LNCaP clone FGC (cell line): Measurements from ENCODE around the gene CFLAR.

Source experiments
- DNase-seq: peaks from one replicate; pipeline ENCODE4 v3.0.0-alpha.2; 2011; ENCODE audit warnings: low read depth
- H3K4me3 ChIP-seq: 2 replicates; pipeline ENCODE4 v1.5.1; 2011; ENCODE audit warnings: mild to moderate bottlenecking, low read depth, low read length, control low read depth
- TF ChIP-seq, protein P1 (sequence below): IDR thresholded peaks from 2 replicates; pipeline ENCODE4 v1.5.1; 2012; ENCODE audit warnings: mild to moderate bottlenecking; ENCODE audit not compliant: control insufficient read depth, insufficient read depth; ENCODE audit errors: extremely low read depth

The CFLAR gene

DNA sequence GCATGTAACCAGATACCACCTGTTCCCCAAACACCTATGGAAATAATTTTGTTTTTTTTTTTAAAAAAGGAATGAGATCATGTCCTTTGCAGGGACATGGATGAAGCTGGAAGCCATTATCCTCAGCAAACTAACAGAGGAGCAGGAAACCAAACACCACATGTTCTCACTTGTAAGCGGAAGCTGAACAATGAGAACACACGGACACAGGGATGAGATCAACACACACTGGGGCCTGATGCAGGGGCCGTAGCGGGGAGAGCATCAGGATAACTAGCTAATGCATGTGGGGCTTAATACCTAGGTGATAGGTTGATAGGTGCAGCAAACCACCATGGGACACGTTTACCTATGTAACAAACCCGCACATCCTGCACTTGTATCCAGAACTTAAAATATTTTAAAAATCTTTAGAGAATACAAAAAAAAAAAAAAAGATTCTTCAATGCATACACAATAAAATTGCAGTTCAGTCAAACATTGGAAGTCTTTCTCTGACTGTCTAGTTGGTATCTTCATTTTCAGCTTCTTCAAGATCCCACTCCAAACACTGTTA, 55.4 kb downstream of the CFLAR start:
- DNase-seq: no peak
- H3K4me3 ChIP-seq: no peak overlapping the region
- TF ChIP-seq, protein P1, sequence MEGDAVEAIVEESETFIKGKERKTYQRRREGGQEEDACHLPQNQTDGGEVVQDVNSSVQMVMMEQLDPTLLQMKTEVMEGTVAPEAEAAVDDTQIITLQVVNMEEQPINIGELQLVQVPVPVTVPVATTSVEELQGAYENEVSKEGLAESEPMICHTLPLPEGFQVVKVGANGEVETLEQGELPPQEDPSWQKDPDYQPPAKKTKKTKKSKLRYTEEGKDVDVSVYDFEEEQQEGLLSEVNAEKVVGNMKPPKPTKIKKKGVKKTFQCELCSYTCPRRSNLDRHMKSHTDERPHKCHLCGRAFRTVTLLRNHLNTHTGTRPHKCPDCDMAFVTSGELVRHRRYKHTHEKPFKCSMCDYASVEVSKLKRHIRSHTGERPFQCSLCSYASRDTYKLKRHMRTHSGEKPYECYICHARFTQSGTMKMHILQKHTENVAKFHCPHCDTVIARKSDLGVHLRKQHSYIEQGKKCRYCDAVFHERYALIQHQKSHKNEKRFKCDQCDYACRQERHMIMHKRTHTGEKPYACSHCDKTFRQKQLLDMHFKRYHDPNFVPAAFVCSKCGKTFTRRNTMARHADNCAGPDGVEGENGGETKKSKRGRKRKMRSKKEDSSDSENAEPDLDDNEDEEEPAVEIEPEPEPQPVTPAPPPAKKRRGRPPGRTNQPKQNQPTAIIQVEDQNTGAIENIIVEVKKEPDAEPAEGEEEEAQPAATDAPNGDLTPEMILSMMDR: no peak

DNA sequence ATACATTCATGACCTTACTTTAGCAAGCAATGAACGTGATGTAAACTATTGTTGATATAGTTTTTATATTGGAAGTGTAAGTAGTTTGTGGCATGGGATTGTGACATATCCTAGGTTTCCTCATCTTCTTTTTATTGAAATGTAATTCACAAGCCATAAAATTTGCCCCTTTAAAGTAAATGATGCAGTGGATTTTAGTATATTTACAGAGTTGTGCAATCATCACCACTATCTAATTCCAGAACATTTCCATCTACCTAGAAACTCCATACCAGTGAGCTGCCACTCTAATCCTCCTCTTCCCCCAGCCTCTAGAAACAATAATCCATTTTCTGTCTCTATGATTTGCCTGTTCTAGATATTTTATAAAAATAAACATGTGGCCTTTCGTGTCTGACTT, 56.3 kb downstream of the CFLAR start:
- no peak for DNase-seq
- no peak overlapping the region for H3K4me3 ChIP-seq
- TF ChIP-seq, protein P1: no peak

DNA sequence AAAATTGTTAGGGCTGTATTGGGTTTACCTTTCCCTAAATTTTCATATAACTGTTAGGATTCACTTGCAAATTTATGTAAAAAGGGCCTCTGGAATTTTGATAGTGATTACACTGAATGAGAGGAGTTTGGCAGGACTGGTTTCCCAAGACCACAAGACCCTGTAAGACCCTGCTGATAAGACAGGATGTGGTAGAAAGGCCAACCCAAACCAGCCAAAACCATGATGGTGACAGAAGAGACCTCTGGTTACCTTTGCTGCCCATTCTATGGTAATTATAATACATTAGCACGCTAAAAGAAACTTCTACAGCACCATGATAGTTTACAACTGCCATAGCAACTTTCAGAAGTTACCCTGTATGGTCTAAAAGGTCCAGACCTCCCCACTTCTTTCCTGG, 58.7 kb downstream of the CFLAR start:
- H3K4me3 ChIP-seq: no peak overlapping the region
- no peak for DNase-seq
- TF ChIP-seq, protein P1: no peak

DNA sequence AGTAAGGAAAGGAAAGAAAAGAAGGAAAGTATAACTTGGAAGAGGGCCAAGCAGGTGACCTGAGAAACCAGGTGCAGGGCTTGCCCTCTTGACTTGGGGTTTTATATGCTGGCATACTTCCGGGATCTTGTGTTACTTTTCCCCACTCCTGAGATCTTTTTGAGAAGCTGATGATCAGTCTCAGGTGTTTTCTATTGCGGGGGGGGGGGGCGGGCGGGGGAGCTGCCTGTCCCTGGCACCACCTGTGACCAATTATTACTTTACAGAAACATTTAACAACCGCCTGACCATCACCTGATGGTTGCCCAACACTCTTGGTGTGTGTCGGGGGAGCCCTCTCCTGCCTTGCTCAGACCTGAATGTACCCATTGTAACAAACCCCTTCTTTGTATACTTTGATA, 60.1 kb downstream of the CFLAR start:
- H3K4me3 ChIP-seq: no peak overlapping the region
- no peak for DNase-seq
- TF ChIP-seq, protein P1: no peak

DNA sequence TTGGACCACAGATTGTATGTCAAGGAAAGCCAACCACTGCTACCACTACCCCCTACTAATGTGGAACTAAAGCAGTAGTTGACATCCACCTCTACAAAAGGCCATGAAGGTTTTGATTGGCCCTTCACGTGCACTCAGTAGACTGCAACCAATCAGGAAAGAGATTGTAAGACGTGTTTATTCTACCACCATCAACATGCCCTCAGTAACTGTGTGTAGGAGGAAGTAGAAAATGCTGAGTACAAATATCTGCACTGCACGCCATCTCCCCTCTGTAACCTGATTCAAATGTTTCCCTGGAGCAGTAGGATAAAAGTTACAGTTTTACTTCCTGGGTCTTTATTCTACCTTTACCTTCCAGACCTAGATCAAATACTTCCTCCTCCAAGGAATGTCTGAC, 64.0 kb downstream of the CFLAR start:
- no peak overlapping the region for H3K4me3 ChIP-seq
- DNase-seq: no peak
- TF ChIP-seq, protein P1: no peak

DNA sequence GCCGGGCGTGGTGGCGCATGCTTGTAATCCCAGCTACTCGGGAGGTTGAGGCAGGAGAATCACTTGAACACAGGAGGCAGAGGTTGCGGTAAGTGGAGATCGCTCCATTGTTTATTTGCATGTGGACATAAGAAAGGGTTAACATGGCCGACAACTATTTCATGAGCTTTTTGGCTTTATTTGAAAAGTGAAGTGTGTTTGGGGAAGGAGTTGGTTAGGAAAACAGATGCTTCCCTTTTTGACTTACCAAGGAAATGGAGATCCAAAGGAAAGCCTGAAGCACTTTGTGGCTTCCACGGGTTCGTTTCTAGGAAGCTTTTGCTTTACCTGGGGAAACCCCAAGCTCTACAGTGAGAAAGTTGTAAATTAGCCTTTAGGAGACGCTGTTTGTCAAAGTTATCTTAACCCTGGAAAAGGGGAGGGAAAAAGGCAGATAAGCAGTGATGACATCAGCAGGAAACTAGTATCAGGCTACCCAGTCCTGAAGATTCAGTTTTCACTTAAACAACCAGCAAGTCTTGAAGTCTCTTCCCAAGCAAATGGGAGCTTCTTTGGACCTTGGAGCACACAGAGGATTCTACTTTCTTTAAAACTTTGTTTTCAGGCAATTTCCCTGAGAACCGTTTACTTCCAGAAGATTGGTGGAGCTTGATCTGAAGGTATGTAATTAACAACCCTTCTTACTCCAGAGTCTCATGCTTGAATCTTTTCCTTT, 66.8 kb downstream of the CFLAR start, which contains the start of gene CASP10:
CASP10 (plus strand) TSS at position 492 of the 715 bp plus-strand sequence. CDS start 2,637 bp downstream, outside the sequence.
- DNase-seq: peak; percentile 38
- TF ChIP-seq, protein P1: no peak
- peak within 1 kb of the TSS; percentile 38 for H3K4me3 ChIP-seq
